ENCODE data around the gene ATF3.
A peak's percentile ranks its signal among the peaks of the same experiment; 100 is the strongest.

The ATF3 gene

GRCh38 chr1:212587016-212587887, 21.3 kb upstream of the ATF3 start:
- DNase-seq: no peak

GRCh38 chr1:212587888-212588510, 20.6 kb upstream of the ATF3 start:
- DNase-seq: no peak

GRCh38 chr1:212589446-212589845, 19.1 kb upstream of the ATF3 start:
- no peak for DNase-seq

- no peak for DNase-seq
These were observed 16.6 kb upstream of the ATF3 start for GRCh38 chr1:212591922-212592321.

GRCh38 chr1:212593821-212594251, 14.7 kb upstream of the ATF3 start:
- DNase-seq: no peak

- no peak for DNase-seq
These were observed 13.9 kb upstream of the ATF3 start for GRCh38 chr1:212594640-212595039.

GRCh38 chr1:212595229-212595628, 13.3 kb upstream of the ATF3 start:
- DNase-seq: no peak

- DNase-seq: peak; percentile 21 to 55
These were observed 12.5 kb upstream of the ATF3 start for GRCh38 chr1:212595787-212596714.

- no peak for DNase-seq
These were observed 11.8 kb upstream of the ATF3 start for GRCh38 chr1:212596798-212597197.

GRCh38 chr1:212597487-212597886, 11.1 kb upstream of the ATF3 start:
- no peak for DNase-seq

GRCh38 chr1:212600071-212600915, 8.3 kb upstream of the ATF3 start:
- no peak for DNase-seq

- no peak for DNase-seq
These were observed 7.6 kb upstream of the ATF3 start for GRCh38 chr1:212600980-212601379.

- DNase-seq: no peak
These were observed 7.0 kb upstream of the ATF3 start for GRCh38 chr1:212601524-212601923.

- no peak for DNase-seq
These were observed 2.8 kb upstream of the ATF3 start for GRCh38 chr1:212605441-212606394.

GRCh38 chr1:212606395-212607205, 2.0 kb upstream of the ATF3 start:
- DNase-seq: peak; percentile 45 to 57

GRCh38 chr1:212607206-212607912, 1.2 kb upstream of the ATF3 start:
- DNase-seq: peak in 1 of 2 experiments; percentile 10

GRCh38 chr1:212607913-212608391, 609 bp upstream of the ATF3 start:
- DNase-seq: no peak

- DNase-seq: peak; percentile 31 to 45
These were observed 569 bp downstream of the ATF3 start for GRCh38 chr1:212608959-212609700.
